ENCODE data around the gene STPG3. TPM values are rescaled to one million over a fixed set of nuclear protein-coding genes. Genes with fewer than 3 reads are reported as not detected.

Gene STPG3
- total and polyA plus RNA-seq, 2 of the 13 experiments (the other 11 are each of a cell fraction or from before 2014, with no cell fraction given): not detected

DNA sequence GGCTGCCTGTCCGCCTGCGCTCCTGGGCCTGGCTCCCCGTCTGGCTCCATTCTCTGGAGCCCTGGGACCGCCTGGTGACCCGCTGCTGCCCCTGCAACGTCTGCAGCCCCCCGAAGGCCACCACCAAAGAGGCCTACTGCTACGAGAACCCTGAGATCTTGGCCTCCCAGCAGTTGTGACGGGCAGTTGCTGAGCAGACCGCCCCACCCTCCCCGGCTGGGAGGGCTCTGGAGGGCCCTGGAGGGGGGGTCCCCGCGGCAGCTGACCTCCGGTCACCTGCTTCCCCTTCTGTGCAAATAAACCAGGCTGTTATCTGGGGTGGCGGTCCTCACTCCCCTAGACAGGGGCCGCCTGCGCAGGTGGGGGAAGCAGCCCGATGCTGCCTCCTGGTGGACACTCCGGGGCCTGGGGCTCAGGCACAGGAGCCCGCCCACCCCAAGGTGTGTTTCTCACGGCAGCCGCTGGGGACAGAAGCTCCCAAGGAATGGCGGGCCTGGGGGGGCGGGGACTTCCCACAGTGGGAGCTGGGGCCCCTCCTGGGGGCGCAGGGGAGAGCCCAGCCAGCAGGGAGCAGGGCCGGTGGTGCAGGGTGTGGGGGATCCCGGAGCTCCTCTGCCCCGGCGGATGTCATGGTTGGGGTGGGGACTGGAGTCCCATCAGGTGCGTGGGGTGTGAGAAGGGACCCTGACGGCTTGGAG is 14.7 kb upstream of the STPG3 start (continued):
- TF ChIP-seq HES4 (CRISPR knock-in tag; IDR thresholded peaks at IDR 0.05; ENCODE audit: borderline replicate concordance) (no peak), ZKSCAN1 (IDR thresholded peaks at IDR 0.05; ENCODE audit: low read length) (no peak), IKZF1 (IDR thresholded peaks at IDR 0.05) (no peak), SOX6 (IDR thresholded peaks at IDR 0.05) (no peak), SOX6 (CRISPR knock-in tag; IDR thresholded peaks at IDR 0.05) (peak; percentile 74), ETV5 (CRISPR knock-in tag; IDR thresholded peaks at IDR 0.05; ENCODE audit: borderline replicate concordance) (peak; percentile 97), MYC (CRISPR knock-in tag; IDR thresholded peaks at IDR 0.05; ENCODE audit: borderline replicate concordance) (peak; percentile 60; the same call in 1 of the 2 replicates), ARNT2 (CRISPR knock-in tag; IDR thresholded peaks at IDR 0.05; ENCODE audit: low read depth) (peak; percentile 48; the same call in 1 of the 2 replicates), BRD4 (CRISPR knock-in tag; IDR thresholded peaks at IDR 0.05) (0 out of 2 replicates have a peak, but pooled peaks have one; percentile 62), MATR3 (CRISPR knock-in tag; IDR thresholded peaks at IDR 0.05) (no peak), SMARCC2 (IDR thresholded peaks at IDR 0.05) (no peak), KDM5B (CRISPR knock-in tag; IDR thresholded peaks at IDR 0.05; ENCODE audit: borderline replicate concordance) (peak; percentile 51; the same call in 1 of the 2 replicates), POLR2A (IDR thresholded peaks at IDR 0.05; ENCODE audit: insufficient read depth in 1 of 2, low read depth in 2 of 2, low read length in 2 of 2) (no peak), TRIM24 (CRISPR knock-in tag; IDR thresholded peaks at IDR 0.05) (no peak), ZNF234 (CRISPR knock-in tag; conservative IDR thresholded peaks at IDR 0.05) (0 out of 2 replicates have a peak, but pooled peaks have one; percentile 44), ZFP37 (CRISPR knock-in tag; IDR thresholded peaks at IDR 0.05; ENCODE audit: borderline replicate concordance) (no peak), MED1 (CRISPR knock-in tag; IDR thresholded peaks at IDR 0.05) (peak; percentile 89), CEBPG (CRISPR knock-in tag; IDR thresholded peaks at IDR 0.05) (peak; percentile 18; the same call in 1 of the 2 replicates)
- TF ChIP-seq, protein P1, sequence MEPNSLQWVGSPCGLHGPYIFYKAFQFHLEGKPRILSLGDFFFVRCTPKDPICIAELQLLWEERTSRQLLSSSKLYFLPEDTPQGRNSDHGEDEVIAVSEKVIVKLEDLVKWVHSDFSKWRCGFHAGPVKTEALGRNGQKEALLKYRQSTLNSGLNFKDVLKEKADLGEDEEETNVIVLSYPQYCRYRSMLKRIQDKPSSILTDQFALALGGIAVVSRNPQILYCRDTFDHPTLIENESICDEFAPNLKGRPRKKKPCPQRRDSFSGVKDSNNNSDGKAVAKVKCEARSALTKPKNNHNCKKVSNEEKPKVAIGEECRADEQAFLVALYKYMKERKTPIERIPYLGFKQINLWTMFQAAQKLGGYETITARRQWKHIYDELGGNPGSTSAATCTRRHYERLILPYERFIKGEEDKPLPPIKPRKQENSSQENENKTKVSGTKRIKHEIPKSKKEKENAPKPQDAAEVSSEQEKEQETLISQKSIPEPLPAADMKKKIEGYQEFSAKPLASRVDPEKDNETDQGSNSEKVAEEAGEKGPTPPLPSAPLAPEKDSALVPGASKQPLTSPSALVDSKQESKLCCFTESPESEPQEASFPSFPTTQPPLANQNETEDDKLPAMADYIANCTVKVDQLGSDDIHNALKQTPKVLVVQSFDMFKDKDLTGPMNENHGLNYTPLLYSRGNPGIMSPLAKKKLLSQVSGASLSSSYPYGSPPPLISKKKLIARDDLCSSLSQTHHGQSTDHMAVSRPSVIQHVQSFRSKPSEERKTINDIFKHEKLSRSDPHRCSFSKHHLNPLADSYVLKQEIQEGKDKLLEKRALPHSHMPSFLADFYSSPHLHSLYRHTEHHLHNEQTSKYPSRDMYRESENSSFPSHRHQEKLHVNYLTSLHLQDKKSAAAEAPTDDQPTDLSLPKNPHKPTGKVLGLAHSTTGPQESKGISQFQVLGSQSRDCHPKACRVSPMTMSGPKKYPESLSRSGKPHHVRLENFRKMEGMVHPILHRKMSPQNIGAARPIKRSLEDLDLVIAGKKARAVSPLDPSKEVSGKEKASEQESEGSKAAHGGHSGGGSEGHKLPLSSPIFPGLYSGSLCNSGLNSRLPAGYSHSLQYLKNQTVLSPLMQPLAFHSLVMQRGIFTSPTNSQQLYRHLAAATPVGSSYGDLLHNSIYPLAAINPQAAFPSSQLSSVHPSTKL (CRISPR knock-in tag; IDR thresholded peaks at IDR 0.05): no peak; the same call in 1 of the 2 replicates
- TF ChIP-seq, protein P2, sequence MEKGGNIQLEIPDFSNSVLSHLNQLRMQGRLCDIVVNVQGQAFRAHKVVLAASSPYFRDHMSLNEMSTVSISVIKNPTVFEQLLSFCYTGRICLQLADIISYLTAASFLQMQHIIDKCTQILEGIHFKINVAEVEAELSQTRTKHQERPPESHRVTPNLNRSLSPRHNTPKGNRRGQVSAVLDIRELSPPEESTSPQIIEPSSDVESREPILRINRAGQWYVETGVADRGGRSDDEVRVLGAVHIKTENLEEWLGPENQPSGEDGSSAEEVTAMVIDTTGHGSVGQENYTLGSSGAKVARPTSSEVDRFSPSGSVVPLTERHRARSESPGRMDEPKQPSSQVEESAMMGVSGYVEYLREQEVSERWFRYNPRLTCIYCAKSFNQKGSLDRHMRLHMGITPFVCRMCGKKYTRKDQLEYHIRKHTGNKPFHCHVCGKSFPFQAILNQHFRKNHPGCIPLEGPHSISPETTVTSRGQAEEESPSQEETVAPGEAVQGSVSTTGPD (CRISPR knock-in tag; IDR thresholded peaks at IDR 0.05): no peak
- TF ChIP-seq, protein P3, sequence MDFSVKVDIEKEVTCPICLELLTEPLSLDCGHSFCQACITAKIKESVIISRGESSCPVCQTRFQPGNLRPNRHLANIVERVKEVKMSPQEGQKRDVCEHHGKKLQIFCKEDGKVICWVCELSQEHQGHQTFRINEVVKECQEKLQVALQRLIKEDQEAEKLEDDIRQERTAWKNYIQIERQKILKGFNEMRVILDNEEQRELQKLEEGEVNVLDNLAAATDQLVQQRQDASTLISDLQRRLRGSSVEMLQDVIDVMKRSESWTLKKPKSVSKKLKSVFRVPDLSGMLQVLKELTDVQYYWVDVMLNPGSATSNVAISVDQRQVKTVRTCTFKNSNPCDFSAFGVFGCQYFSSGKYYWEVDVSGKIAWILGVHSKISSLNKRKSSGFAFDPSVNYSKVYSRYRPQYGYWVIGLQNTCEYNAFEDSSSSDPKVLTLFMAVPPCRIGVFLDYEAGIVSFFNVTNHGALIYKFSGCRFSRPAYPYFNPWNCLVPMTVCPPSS (IDR thresholded peaks at IDR 0.05): no peak
- TF ChIP-seq, protein P4, sequence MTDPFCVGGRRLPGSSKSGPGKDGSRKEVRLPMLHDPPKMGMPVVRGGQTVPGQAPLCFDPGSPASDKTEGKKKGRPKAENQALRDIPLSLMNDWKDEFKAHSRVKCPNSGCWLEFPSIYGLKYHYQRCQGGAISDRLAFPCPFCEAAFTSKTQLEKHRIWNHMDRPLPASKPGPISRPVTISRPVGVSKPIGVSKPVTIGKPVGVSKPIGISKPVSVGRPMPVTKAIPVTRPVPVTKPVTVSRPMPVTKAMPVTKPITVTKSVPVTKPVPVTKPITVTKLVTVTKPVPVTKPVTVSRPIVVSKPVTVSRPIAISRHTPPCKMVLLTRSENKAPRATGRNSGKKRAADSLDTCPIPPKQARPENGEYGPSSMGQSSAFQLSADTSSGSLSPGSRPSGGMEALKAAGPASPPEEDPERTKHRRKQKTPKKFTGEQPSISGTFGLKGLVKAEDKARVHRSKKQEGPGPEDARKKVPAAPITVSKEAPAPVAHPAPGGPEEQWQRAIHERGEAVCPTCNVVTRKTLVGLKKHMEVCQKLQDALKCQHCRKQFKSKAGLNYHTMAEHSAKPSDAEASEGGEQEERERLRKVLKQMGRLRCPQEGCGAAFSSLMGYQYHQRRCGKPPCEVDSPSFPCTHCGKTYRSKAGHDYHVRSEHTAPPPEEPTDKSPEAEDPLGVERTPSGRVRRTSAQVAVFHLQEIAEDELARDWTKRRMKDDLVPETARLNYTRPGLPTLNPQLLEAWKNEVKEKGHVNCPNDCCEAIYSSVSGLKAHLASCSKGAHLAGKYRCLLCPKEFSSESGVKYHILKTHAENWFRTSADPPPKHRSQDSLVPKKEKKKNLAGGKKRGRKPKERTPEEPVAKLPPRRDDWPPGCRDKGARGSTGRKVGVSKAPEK (CRISPR knock-in tag; IDR thresholded peaks at IDR 0.05; ENCODE audit: borderline replicate concordance): 0 out of 2 replicates have a peak, but pooled peaks have one; percentile 50

Data from HepG2 (cell line).